Thyroid gland (tissue), 4 donors: ENCODE measurements around the gene C7orf25.

Source experiments
- CTCF ChIP-seq, 6 experiments: fragments of 200-600 bp in 3 of 6; fragments of 450-650 bp in 3 of 6; sonication (generic) in 3 of 6; IDR thresholded peaks; one replicate each; pipeline ENCODE4 v1.5.1; 2016 to 2019; ENCODE audit warnings: antibody characterized with exemption in 6 of 6, mild to moderate bottlenecking in 2 of 6, inconsistent platforms in 1 of 6, moderate library complexity in 1 of 6
- POLR2A ChIP-seq, 2 donors: fragments of 450-650 bp; IDR thresholded peaks; one replicate each; pipeline ENCODE4 v1.6.1; 2017; ENCODE audit warnings: antibody characterized with exemption in 2 of 2, mild to moderate bottlenecking in 2 of 2, moderate library complexity in 1 of 2

GRCh38 chr7:42929449-42929848, 17.6 kb upstream of the C7orf25 start:
- TF ChIP-seq CTCF (IDR thresholded peaks at IDR 0.05) (no peak), POLR2A (IDR thresholded peaks at IDR 0.05) (no peak)
